Measurements from ENCODE around the gene KRTAP4-8. TPM values are rescaled to one million over a fixed set of nuclear protein-coding genes. Genes with fewer than 3 reads are reported as not detected.
A peak's percentile ranks its signal among the peaks of the same experiment; 100 is the strongest.
"Not testable (repeated sequence)": the region's sequence is repeated elsewhere in the genome, so short reads cannot be mapped to it uniquely, and the experiment has no call there.

KRTAP4-8 gene
- total RNA-seq, 6 experiments from 2014 or later = not detected

DNA sequence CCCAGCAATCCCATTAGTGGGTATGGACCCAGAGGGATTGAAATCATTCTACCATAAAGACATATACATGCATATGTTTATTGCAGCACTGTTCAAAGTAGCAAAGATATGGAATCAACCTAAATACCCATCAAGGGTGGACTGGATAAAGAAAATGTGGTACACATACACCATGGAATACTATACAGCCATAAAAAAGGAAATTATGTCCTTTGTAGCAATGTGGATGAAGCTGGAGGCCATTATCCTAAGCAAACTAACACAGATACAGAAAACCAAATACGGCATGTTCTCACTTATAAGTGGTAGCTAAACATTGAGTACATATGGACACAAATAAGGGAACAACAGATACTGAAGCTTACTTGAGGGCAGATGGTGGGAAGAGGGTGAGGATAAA lies 40.4 kb downstream of the KRTAP4-8 start:
- H3K36me3 Mint-ChIP-seq (ENCODE audit: low read depth) = peaks cover 17% of the 10 kb centered on the region
- no peak for DNase-seq
- TF ChIP-seq, protein P1, sequence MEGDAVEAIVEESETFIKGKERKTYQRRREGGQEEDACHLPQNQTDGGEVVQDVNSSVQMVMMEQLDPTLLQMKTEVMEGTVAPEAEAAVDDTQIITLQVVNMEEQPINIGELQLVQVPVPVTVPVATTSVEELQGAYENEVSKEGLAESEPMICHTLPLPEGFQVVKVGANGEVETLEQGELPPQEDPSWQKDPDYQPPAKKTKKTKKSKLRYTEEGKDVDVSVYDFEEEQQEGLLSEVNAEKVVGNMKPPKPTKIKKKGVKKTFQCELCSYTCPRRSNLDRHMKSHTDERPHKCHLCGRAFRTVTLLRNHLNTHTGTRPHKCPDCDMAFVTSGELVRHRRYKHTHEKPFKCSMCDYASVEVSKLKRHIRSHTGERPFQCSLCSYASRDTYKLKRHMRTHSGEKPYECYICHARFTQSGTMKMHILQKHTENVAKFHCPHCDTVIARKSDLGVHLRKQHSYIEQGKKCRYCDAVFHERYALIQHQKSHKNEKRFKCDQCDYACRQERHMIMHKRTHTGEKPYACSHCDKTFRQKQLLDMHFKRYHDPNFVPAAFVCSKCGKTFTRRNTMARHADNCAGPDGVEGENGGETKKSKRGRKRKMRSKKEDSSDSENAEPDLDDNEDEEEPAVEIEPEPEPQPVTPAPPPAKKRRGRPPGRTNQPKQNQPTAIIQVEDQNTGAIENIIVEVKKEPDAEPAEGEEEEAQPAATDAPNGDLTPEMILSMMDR (IDR thresholded peaks at IDR 0.05) = no peak
- H3K27me3 Mint-ChIP-seq (ENCODE audit: insufficient read depth) = peaks cover 4% of the 10 kb centered on the region
- H3K4me1 Mint-ChIP-seq (ENCODE audit: low read depth) = peaks cover 88% of the 10 kb centered on the region
- peaks cover 6% of the 10 kb centered on the region; the same call in 1 of the 2 replicates for H3K9me3 Mint-ChIP-seq
- H3K27ac Mint-ChIP-seq = peak overlapping the region; percentile 62
- H3K4me3 Mint-ChIP-seq = no peak overlapping the region

- H3K4me1 Mint-ChIP-seq (ENCODE audit: low read depth) = peaks cover 80% of the 10 kb centered on the region
- H3K27me3 Mint-ChIP-seq (ENCODE audit: insufficient read depth) = not testable (repeated sequence)
Measured at GRCh38 chr17:41055130-41055529, 42.8 kb downstream of the KRTAP4-8 start, which contains the start of gene KRTAP2-2. KRTAP2-2 (minus strand) TSS chr17:41055230; CDS start chr17:41055211, 19 bp downstream.

GRCh38 chr17:41054556-41054955 lies 43.4 kb downstream of the KRTAP4-8 start:
- not testable (repeated sequence) for H3K27me3 Mint-ChIP-seq (ENCODE audit: insufficient read depth); H3K4me3 Mint-ChIP-seq; DNase-seq; H3K27ac Mint-ChIP-seq; H3K9me3 Mint-ChIP-seq
- Mint-ChIP-seq H3K4me1 (ENCODE audit: low read depth) (peaks cover 81% of the 10 kb centered on the region), H3K36me3 (ENCODE audit: low read depth) (peaks cover 24% of the 10 kb centered on the region)

More at GRCh38 chr17:41055130-41055529, 42.8 kb downstream of the KRTAP4-8 start, which contains the start of gene KRTAP2-2:
- Mint-ChIP-seq H3K36me3 (ENCODE audit: low read depth) (peaks cover 24% of the 10 kb centered on the region), H3K27ac (peak within 1 kb of the TSS; percentile 48; the same call in 1 of the 2 replicates)
- not testable (repeated sequence) for DNase-seq, H3K4me3 Mint-ChIP-seq, H3K9me3 Mint-ChIP-seq

- DNase-seq = no peak
- H3K4me3 Mint-ChIP-seq = no peak overlapping the region
- H3K36me3 Mint-ChIP-seq (ENCODE audit: low read depth) = peaks cover 24% of the 10 kb centered on the region
- peaks cover 1% of the 10 kb centered on the region; the same call in 1 of the 2 replicates for H3K27me3 Mint-ChIP-seq (ENCODE audit: insufficient read depth)
- TF ChIP-seq, protein P1 (IDR thresholded peaks at IDR 0.05) = no peak
- peak overlapping the region; percentile 68; the same call in 1 of the 2 replicates for H3K27ac Mint-ChIP-seq
- peaks cover 80% of the 10 kb centered on the region for H3K4me1 Mint-ChIP-seq (ENCODE audit: low read depth)
- peaks cover 6% of the 10 kb centered on the region; the same call in 1 of the 2 replicates for H3K9me3 Mint-ChIP-seq
Measured at GRCh38 chr17:41054025-41054424, 43.9 kb downstream of the KRTAP4-8 start.

DNA sequence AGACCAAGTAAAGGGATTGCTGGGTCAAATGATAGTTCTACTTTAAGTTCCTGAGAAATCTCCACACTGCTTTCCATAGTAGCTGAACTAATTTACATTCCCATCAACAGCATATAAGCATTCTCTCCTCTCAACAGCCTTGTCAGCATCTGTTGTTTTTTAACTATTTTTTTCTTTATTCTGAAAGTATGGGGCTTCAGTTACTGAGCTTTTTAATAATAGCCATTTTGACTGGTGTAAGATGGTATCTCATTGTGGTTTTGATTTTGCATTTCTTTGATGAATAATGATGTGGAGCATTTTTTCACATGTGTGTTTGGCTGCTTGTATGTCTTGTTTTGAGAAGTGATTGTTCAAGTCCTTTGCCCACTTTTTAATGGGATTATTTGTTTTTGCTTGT lies 45.4 kb downstream of the KRTAP4-8 start:
- H3K27me3 Mint-ChIP-seq (ENCODE audit: insufficient read depth) = peaks cover 1% of the 10 kb centered on the region
- peak; percentile 79 for DNase-seq
- H3K4me1 Mint-ChIP-seq (ENCODE audit: low read depth) = peaks cover 83% of the 10 kb centered on the region

DNA sequence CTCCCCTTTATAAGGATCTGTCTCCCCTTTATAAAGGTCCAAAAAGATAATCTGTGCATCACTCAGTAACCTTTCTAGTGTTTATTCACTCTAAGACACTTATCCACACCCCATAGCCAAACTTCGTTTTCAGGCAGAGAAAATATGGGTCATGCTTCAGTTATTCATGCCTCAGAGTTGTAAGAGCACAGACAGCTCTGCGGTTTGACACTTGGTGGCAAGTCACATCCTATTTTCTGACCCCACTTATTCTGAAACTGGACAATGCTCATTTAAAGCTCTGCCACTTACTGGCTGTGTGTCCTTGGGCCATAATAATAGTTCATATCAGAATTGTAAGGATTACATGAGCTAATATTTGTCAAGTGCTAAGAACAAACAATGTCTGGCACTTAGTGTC lies 48.8 kb downstream of the KRTAP4-8 start:
- H3K4me1 Mint-ChIP-seq (ENCODE audit: low read depth) = peaks cover 70% of the 10 kb centered on the region
- DNase-seq = peak; percentile 93
- H3K27me3 Mint-ChIP-seq (ENCODE audit: insufficient read depth) = peaks cover 1% of the 10 kb centered on the region
- H3K4me3 Mint-ChIP-seq = peak overlapping the region; percentile 69
- TF ChIP-seq, protein P1 (IDR thresholded peaks at IDR 0.05) = no peak
- H3K27ac Mint-ChIP-seq = peak overlapping the region; percentile 93
- peaks cover 19% of the 10 kb centered on the region for H3K36me3 Mint-ChIP-seq (ENCODE audit: low read depth)
- peaks cover 9% of the 10 kb centered on the region for H3K9me3 Mint-ChIP-seq

More for the DNA sequence above, 45.4 kb downstream of the KRTAP4-8 start:
- TF ChIP-seq, protein P1 (IDR thresholded peaks at IDR 0.05) = no peak
- H3K36me3 Mint-ChIP-seq (ENCODE audit: low read depth) = peaks cover 23% of the 10 kb centered on the region
- H3K9me3 Mint-ChIP-seq = peaks cover 6% of the 10 kb centered on the region; the same call in 1 of the 2 replicates
- peak overlapping the region; percentile 68 for H3K27ac Mint-ChIP-seq
- no peak overlapping the region for H3K4me3 Mint-ChIP-seq
